Upper lobe of left lung (tissue), 4 donors: ENCODE results near the gene CABLES1.

Experiments
- EP300 ChIP-seq, 4 donors: sonication (generic); formaldehyde crosslinking; IDR thresholded peaks; one replicate each; pipeline ENCODE4 v1.5.1; 2017; ENCODE audit warnings: antibody characterized with exemption in 4 of 4, control low read depth in 2 of 4
- POLR2A ChIP-seq, 4 donors: fragments of 450-650 bp; IDR thresholded peaks; one replicate each; pipeline ENCODE4 v1.5.1; 2016 to 2017; ENCODE audit warnings: antibody characterized with exemption in 4 of 4, mild to moderate bottlenecking in 2 of 4
- TF ChIP-seq, protein P1 (sequence below), 6 experiments: fragments of 450-650 bp in 4 of 6; fragments of 200-600 bp in 2 of 6; sonication (generic) in 2 of 6; IDR thresholded peaks; one replicate each; pipeline ENCODE4 v1.5.1; 2016 to 2019; ENCODE audit warnings: antibody characterized with exemption in 6 of 6

DNA sequence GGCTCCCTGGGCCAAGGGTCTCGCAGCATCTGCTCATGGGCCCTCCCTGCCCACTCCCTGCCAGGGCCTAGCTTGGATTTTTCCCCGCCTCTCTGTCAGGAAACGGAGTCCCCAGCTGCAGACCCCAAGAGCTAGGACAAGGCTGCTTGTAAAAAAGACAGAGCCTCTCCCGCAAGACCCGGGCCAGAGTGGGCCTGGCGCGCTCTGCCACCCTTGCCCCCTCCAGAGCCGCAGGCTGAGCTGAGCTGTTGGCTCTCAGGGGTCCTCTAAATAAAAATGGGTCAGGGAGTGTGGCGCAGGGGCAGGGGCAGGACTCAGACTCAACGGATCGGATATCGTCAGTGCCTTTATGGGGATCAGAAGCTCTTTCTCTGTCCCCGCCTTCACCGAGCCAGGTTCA is 112.6 kb downstream of the CABLES1 start:
- TF ChIP-seq, protein P1, sequence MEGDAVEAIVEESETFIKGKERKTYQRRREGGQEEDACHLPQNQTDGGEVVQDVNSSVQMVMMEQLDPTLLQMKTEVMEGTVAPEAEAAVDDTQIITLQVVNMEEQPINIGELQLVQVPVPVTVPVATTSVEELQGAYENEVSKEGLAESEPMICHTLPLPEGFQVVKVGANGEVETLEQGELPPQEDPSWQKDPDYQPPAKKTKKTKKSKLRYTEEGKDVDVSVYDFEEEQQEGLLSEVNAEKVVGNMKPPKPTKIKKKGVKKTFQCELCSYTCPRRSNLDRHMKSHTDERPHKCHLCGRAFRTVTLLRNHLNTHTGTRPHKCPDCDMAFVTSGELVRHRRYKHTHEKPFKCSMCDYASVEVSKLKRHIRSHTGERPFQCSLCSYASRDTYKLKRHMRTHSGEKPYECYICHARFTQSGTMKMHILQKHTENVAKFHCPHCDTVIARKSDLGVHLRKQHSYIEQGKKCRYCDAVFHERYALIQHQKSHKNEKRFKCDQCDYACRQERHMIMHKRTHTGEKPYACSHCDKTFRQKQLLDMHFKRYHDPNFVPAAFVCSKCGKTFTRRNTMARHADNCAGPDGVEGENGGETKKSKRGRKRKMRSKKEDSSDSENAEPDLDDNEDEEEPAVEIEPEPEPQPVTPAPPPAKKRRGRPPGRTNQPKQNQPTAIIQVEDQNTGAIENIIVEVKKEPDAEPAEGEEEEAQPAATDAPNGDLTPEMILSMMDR (IDR thresholded peaks at IDR 0.05): no peak
- TF ChIP-seq POLR2A (IDR thresholded peaks at IDR 0.05): no peak
- no peak for TF ChIP-seq EP300 (IDR thresholded peaks at IDR 0.05)
